GOT3 (cell line): ENCODE data around the gene SURF2.
A peak's percentile ranks its signal among the peaks of the same experiment; 100 is the strongest.
"Not testable (repeated sequence)": the region's sequence is repeated elsewhere in the genome, so short reads cannot be mapped to it uniquely, and the experiment has no call there.

Experiments
- DNase-seq: peaks from one replicate; lab custom pipeline; 2025; ENCODE audit warnings: mixed read lengths; lab: John Stamatoyannopoulos, UW

Gene SURF2

GRCh38 chr9:133377280-133377679, 20.9 kb downstream of the SURF2 start:
- not testable (repeated sequence) for DNase-seq

GRCh38 chr9:133377721-133378216, 21.4 kb downstream of the SURF2 start:
- DNase-seq, result peak; percentile 30

GRCh38 chr9:133378408-133378962, 22.1 kb downstream of the SURF2 start:
- DNase-seq, result no peak

- DNase-seq, result no peak
These were observed 23.1 kb downstream of the SURF2 start for GRCh38 chr9:133379153-133380086.

GRCh38 chr9:133380734-133381133, 24.4 kb downstream of the SURF2 start:
- no peak for DNase-seq

- no peak for DNase-seq
These were observed 26.3 kb downstream of the SURF2 start for GRCh38 chr9:133382507-133383141.

GRCh38 chr9:133383438-133383837, 27.1 kb downstream of the SURF2 start:
- no peak for DNase-seq

- no peak for DNase-seq
These were observed 28.5 kb downstream of the SURF2 start for GRCh38 chr9:133384736-133385321.

GRCh38 chr9:133385452-133385851, 29.1 kb downstream of the SURF2 start:
- DNase-seq, result no peak

- DNase-seq, result no peak
These were observed 30.0 kb downstream of the SURF2 start for GRCh38 chr9:133386338-133386737.

- no peak for DNase-seq
These were observed 31.3 kb downstream of the SURF2 start for GRCh38 chr9:133387680-133388079.

GRCh38 chr9:133389025-133389557, 32.7 kb downstream of the SURF2 start:
- DNase-seq, result no peak

- DNase-seq, result no peak
These were observed 33.2 kb downstream of the SURF2 start for GRCh38 chr9:133389562-133389961.

- DNase-seq, result no peak
These were observed 34.4 kb downstream of the SURF2 start for GRCh38 chr9:133390713-133391112.

- DNase-seq, result not testable (repeated sequence)
These were observed 35.1 kb downstream of the SURF2 start for GRCh38 chr9:133391449-133391848.

GRCh38 chr9:133392308-133392707, 36.0 kb downstream of the SURF2 start:
- not testable (repeated sequence) for DNase-seq

- no peak for DNase-seq
These were observed 37.0 kb downstream of the SURF2 start for GRCh38 chr9:133393399-133393798.

- DNase-seq, result no peak
These were observed 38.4 kb downstream of the SURF2 start for GRCh38 chr9:133394687-133395271.

- DNase-seq, result no peak
These were observed 40.6 kb downstream of the SURF2 start for GRCh38 chr9:133396952-133397351.

GRCh38 chr9:133397370-133397769, 41.0 kb downstream of the SURF2 start:
- DNase-seq, result no peak

GRCh38 chr9:133397895-133398294, 41.5 kb downstream of the SURF2 start:
- DNase-seq, result no peak

GRCh38 chr9:133400292-133400691, 43.9 kb downstream of the SURF2 start:
- no peak for DNase-seq
